H9 (cell line): ENCODE results near the gene ATP11C. TPM values are rescaled to one million over a fixed set of nuclear protein-coding genes. Genes with fewer than 3 reads are reported as not detected.

ENCODE experiments used
- DNase-seq: peaks from one replicate; pipeline ENCODE4 v3.0.0-alpha.2; 2017
- H2AFZ ChIP-seq: one replicate; pipeline ENCODE4 v1.6.1; 2013; ENCODE audit warnings: mild to moderate bottlenecking, low read length, control low read depth, moderate library complexity
- H2AK5ac ChIP-seq: 2 replicates; pipeline ENCODE4 v1.6.1; 2013; ENCODE audit warnings: low read length, control low read depth, mixed read lengths; ENCODE audit not compliant: insufficient read length
- H2BK120ac ChIP-seq: one replicate; pipeline ENCODE4 v1.6.1; 2013; ENCODE audit warnings: low read depth, mild to moderate bottlenecking, low read length, control low read depth, inconsistent platforms; ENCODE audit not compliant: poor library complexity, severe bottlenecking
- H2BK12ac ChIP-seq: 2 replicates; pipeline ENCODE4 v1.6.1; 2013; ENCODE audit warnings: low read length, control low read depth, mixed read lengths, low read depth; ENCODE audit not compliant: insufficient read length
- H2BK15ac ChIP-seq: 2 replicates; pipeline ENCODE4 v1.6.1; 2013; ENCODE audit warnings: low read depth, low read length, control low read depth
- H2BK20ac ChIP-seq: one replicate; pipeline ENCODE4 v1.6.1; 2013; ENCODE audit warnings: low read depth, mild to moderate bottlenecking, low read length, control low read depth, inconsistent platforms; ENCODE audit not compliant: poor library complexity, severe bottlenecking
- H2BK5ac ChIP-seq: 2 replicates; pipeline ENCODE4 v1.6.1; 2013; ENCODE audit warnings: low read length, control low read depth, mixed read lengths; ENCODE audit not compliant: insufficient read length
- H3K14ac ChIP-seq: 2 replicates; pipeline ENCODE4 v1.6.1; 2013; ENCODE audit warnings: low read length, control low read depth; ENCODE audit not compliant: insufficient read depth
- H3K18ac ChIP-seq: 2 replicates; pipeline ENCODE4 v1.6.1; 2013; ENCODE audit warnings: low read depth, mild to moderate bottlenecking, mixed read lengths, low read length, control low read depth; ENCODE audit not compliant: insufficient read length
- H3K23ac ChIP-seq: 2 replicates; pipeline ENCODE4 v1.6.1; 2013; ENCODE audit warnings: low read length, control low read depth, mixed read lengths, low read depth; ENCODE audit not compliant: insufficient read length
- H3K23me2 ChIP-seq: 2 replicates; pipeline ENCODE4 v1.6.1; 2013; ENCODE audit warnings: low read depth, mild to moderate bottlenecking, mixed read lengths, low read length, control low read depth; ENCODE audit not compliant: insufficient read length, poor library complexity, severe bottlenecking
- H3K27ac ChIP-seq: 2 replicates; pipeline ENCODE4 v1.5.1; 2013; ENCODE audit warnings: low read length, control low read depth, mixed read lengths, low read depth; ENCODE audit not compliant: insufficient read length
- H3K27me3 ChIP-seq: 2 replicates; pipeline ENCODE4 v1.6.1; 2013; ENCODE audit warnings: low read length, control low read depth, inconsistent platforms; ENCODE audit not compliant: insufficient read depth
- H3K4ac ChIP-seq: 2 replicates; pipeline ENCODE4 v1.6.1; 2013; ENCODE audit warnings: low read depth, mild to moderate bottlenecking, control low read depth, inconsistent platforms, low read length, moderate library complexity
- H3K4me1 ChIP-seq: 2 replicates; pipeline ENCODE4 v1.6.1; 2013; ENCODE audit warnings: low read length, control low read depth, inconsistent platforms; ENCODE audit not compliant: insufficient read depth
- H3K4me2 ChIP-seq: 2 replicates; pipeline ENCODE4 v1.6.1; 2013; ENCODE audit warnings: low read length, control low read depth, mixed read lengths; ENCODE audit not compliant: insufficient read length, insufficient read depth
- H3K56ac ChIP-seq: 2 replicates; pipeline ENCODE4 v1.6.1; 2013; ENCODE audit warnings: low read depth, mild to moderate bottlenecking, mixed read lengths, low read length, control low read depth; ENCODE audit not compliant: insufficient read length
- H3K79me1 ChIP-seq: 2 replicates; pipeline ENCODE4 v1.6.1; 2013; ENCODE audit warnings: low read depth, mild to moderate bottlenecking, moderate library complexity, low read length, control low read depth, inconsistent platforms; ENCODE audit not compliant: insufficient read depth, poor library complexity, severe bottlenecking
- H3K79me2 ChIP-seq: 2 replicates; pipeline ENCODE4 v1.6.1; 2013; ENCODE audit warnings: low read length, control low read depth, inconsistent platforms; ENCODE audit not compliant: insufficient read depth
- H3K9ac ChIP-seq: 2 replicates; pipeline ENCODE4 v1.6.1; 2013; ENCODE audit warnings: low read length, control low read depth, mixed read lengths; ENCODE audit not compliant: insufficient read length; ENCODE audit errors: extremely low read depth
- H3K9me3 ChIP-seq: one replicate; pipeline ENCODE4 v1.6.1; 2013; ENCODE audit warnings: low read depth, low read length, inconsistent platforms; ENCODE audit not compliant: control insufficient read depth
- H3T11ph ChIP-seq: one replicate; pipeline ENCODE4 v1.6.1; 2013; ENCODE audit warnings: mild to moderate bottlenecking, low read length, control low read depth, inconsistent platforms
- H4K20me1 ChIP-seq: one replicate; pipeline ENCODE4 v1.6.1; 2013; ENCODE audit not compliant: control insufficient read depth, insufficient read length, insufficient read depth
- H4K5ac ChIP-seq: 2 replicates; pipeline ENCODE4 v1.6.1; 2013; ENCODE audit warnings: low read depth, mild to moderate bottlenecking, mixed read lengths, low read length, control low read depth; ENCODE audit not compliant: insufficient read length
- H4K8ac ChIP-seq: replicated peaks from 2 replicates; pipeline ENCODE4 v1.6.1; 2013; ENCODE audit warnings: low read length, control low read depth, mixed read lengths, low read depth; ENCODE audit not compliant: insufficient read length
- H4K91ac ChIP-seq: 2 replicates; pipeline ENCODE4 v1.6.1; 2013; ENCODE audit warnings: low read depth, mild to moderate bottlenecking, moderate library complexity, mixed read lengths, low read length, control low read depth; ENCODE audit not compliant: insufficient read length
- H3K27ac Mint-ChIP-seq, 3 experiments: 2 replicates in 2 of 3; 3 replicates in 1 of 3; pipeline ENCODE4 v1.8.0; 2020 to 2021; ENCODE audit warnings: mixed read lengths in 3 of 3, mild to moderate bottlenecking in 1 of 3, moderate library complexity in 1 of 3
- H3K27me3 Mint-ChIP-seq: 2 replicates; pipeline ENCODE4 v1.8.0; 2021; ENCODE audit warnings: low read depth, mild to moderate bottlenecking, moderate library complexity, mixed read lengths
- H3K36me3 Mint-ChIP-seq, 3 experiments: 2 replicates in 2 of 3; 3 replicates in 1 of 3; pipeline ENCODE4 v1.8.0; 2020 to 2021; ENCODE audit warnings: low read depth in 3 of 3, mixed read lengths in 3 of 3; ENCODE audit not compliant: insufficient read depth in 1 of 3
- H3K4me1 Mint-ChIP-seq, 2 experiments: 2 replicates each; pipeline ENCODE4 v1.8.0; 2020; ENCODE audit warnings: mixed read lengths in 2 of 2
- H3K4me3 Mint-ChIP-seq, 2 experiments: 2 replicates in 1 of 2; 3 replicates in 1 of 2; pipeline ENCODE4 v1.8.0; 2020 to 2021; ENCODE audit warnings: mild to moderate bottlenecking in 2 of 2, mixed read lengths in 2 of 2, moderate library complexity in 1 of 2
- H3K9me3 Mint-ChIP-seq, 2 experiments: 2 replicates in 1 of 2; 3 replicates in 1 of 2; pipeline ENCODE4 v1.8.0; 2020; ENCODE audit warnings: mild to moderate bottlenecking in 2 of 2, mixed read lengths in 2 of 2, moderate library complexity in 1 of 2
- WGBS: extraction: QIAGEN DNeasy Blood & Tissue Kit; methylation state at CpG from one replicate; pipeline ENCODE4 v1.1.7; 2013; ENCODE audit warnings: missing lambda C conversion rate, low lambda C conversion rate, mixed read lengths; ENCODE audit not compliant: insufficient read length; ENCODE audit errors: extremely low coverage; 5-methylcytosine and 5-hydroxymethylcytosine counted together
- total RNA-seq: library from RNA; stranded (reverse); gene quantifications from 2 replicates; pipeline ENCODE4 v1.2.1, GENCODE V29; 2021
- TF ChIP-seq, protein P1 (sequence below): fragments of 200-600 bp; sonication (generic); conservative IDR thresholded peaks from 3 replicates; pipeline ENCODE4 v1.8.0; 2021; ENCODE audit warnings: antibody characterized with exemption, mild to moderate bottlenecking

The ATP11C gene
- total RNA-seq, 1 experiment from 2014 or later, result 28.4 TPM

GRCh38 chrX:139811942-139812629, 120.8 kb downstream of the ATP11C start:
- H2AK5ac ChIP-seq, result no peak overlapping the region
- no peak overlapping the region for H2BK15ac ChIP-seq
- H3K27me3 ChIP-seq, result no peaks in the 10 kb centered on the region
- no peak overlapping the region for H2BK120ac ChIP-seq
- no peak overlapping the region for H3K23ac ChIP-seq
- H3K4me1 ChIP-seq, result no peaks in the 10 kb centered on the region
- H4K20me1 ChIP-seq, result no peaks in the 10 kb centered on the region
- no peak overlapping the region for H2BK5ac ChIP-seq
- H3K14ac ChIP-seq, result no peak overlapping the region
- no peak overlapping the region for H3K4me2 ChIP-seq
- Mint-ChIP-seq H3K36me3 (peaks cover 13 to 44% (median 30%) of the 10 kb centered on the region in 3 experiments; a peak in 6 of 7 replicates), H3K27ac (peak overlapping the region in 1 of 3 experiments; percentile 35; a peak in 3 of 7 replicates), H3K4me3 (no peak overlapping the region), H3K4me1 (no peaks in the 10 kb centered on the region), H3K27me3 (no peaks in the 10 kb centered on the region), H3K9me3 (peaks cover 0 to 41% of the 10 kb centered on the region in 2 experiments; a peak in 2 of 5 replicates)
- DNase-seq, result no peak
- H2BK12ac ChIP-seq, result no peak overlapping the region
- no peak overlapping the region for H4K8ac ChIP-seq
- no peak overlapping the region for H2BK20ac ChIP-seq
- no peak overlapping the region for H4K5ac ChIP-seq
- no peak overlapping the region for H3K56ac ChIP-seq
- H3K18ac ChIP-seq, result no peak overlapping the region
- no peak overlapping the region for H3T11ph ChIP-seq
- no peaks in the 10 kb centered on the region for H3K23me2 ChIP-seq
- no peak overlapping the region for H4K91ac ChIP-seq
- H2AFZ ChIP-seq, result no peak overlapping the region
- H3K9ac ChIP-seq, result no peak overlapping the region
- no peaks in the 10 kb centered on the region for H3K9me3 ChIP-seq
- no peak overlapping the region for H3K4ac ChIP-seq
- TF ChIP-seq, protein P1, sequence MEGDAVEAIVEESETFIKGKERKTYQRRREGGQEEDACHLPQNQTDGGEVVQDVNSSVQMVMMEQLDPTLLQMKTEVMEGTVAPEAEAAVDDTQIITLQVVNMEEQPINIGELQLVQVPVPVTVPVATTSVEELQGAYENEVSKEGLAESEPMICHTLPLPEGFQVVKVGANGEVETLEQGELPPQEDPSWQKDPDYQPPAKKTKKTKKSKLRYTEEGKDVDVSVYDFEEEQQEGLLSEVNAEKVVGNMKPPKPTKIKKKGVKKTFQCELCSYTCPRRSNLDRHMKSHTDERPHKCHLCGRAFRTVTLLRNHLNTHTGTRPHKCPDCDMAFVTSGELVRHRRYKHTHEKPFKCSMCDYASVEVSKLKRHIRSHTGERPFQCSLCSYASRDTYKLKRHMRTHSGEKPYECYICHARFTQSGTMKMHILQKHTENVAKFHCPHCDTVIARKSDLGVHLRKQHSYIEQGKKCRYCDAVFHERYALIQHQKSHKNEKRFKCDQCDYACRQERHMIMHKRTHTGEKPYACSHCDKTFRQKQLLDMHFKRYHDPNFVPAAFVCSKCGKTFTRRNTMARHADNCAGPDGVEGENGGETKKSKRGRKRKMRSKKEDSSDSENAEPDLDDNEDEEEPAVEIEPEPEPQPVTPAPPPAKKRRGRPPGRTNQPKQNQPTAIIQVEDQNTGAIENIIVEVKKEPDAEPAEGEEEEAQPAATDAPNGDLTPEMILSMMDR, result no peak
- H3K27ac ChIP-seq, result no peak overlapping the region
- WGBS, result no CpG with 5 or more reads among the region's 6 CpGs
- H3K79me2 ChIP-seq, result no peaks in the 10 kb centered on the region
- H3K79me1 ChIP-seq, result no peaks in the 10 kb centered on the region
